K562 (cell line): Measurements from ENCODE around the gene PDGFA. TPM values are rescaled to one million over a fixed set of nuclear protein-coding genes. Genes with fewer than 3 reads are reported as not detected.

Source experiments
- CTBP1 ChIP-seq: fragments of 450-650 bp; IDR thresholded peaks from 2 replicates; pipeline ENCODE4 v1.6.1; 2016; ENCODE audit warnings: borderline replicate concordance
- HLTF ChIP-seq: fragments of 450-650 bp; IDR thresholded peaks from 2 replicates; pipeline ENCODE4 v1.6.1; 2016
- NFATC3 ChIP-seq: fragments of 450-650 bp; IDR thresholded peaks from 2 replicates; pipeline ENCODE4 v1.6.1; 2017; ENCODE audit warnings: mild to moderate bottlenecking
- PRPF4 ChIP-seq: fragments of 200-400 bp; formaldehyde crosslinking; IDR thresholded peaks from one replicate; pipeline ENCODE4 v1.6.1; 2017; ENCODE audit warnings: low read length, low read depth, mild to moderate bottlenecking; ENCODE audit not compliant: insufficient read depth, poor library complexity, severe bottlenecking
- RFX1 ChIP-seq: fragments of 450-650 bp; IDR thresholded peaks from 2 replicates; pipeline ENCODE4 v1.6.1; 2016; ENCODE audit warnings: mild to moderate bottlenecking, moderate library complexity
- SP1 ChIP-seq: sonication (generic); formaldehyde crosslinking; IDR thresholded peaks from 2 replicates; pipeline ENCODE4 v1.8.1; 2022; ENCODE audit warnings: mild to moderate bottlenecking, missing genetic modification reagents
- ZC3H8 ChIP-seq: fragments of 450-650 bp; IDR thresholded peaks from 2 replicates; pipeline ENCODE4 v1.6.1; 2017
- ZFP30 ChIP-seq: fragments of 250-450 bp; sonication (Bioruptor Pico); IDR thresholded peaks from 2 replicates; pipeline ENCODE4 v1.8.0; 2022; ENCODE audit warnings: moderate library complexity, mild to moderate bottlenecking, inconsistent platforms, borderline replicate concordance
- polyA plus RNA-seq, 8 experiments: library from polyadenylated mRNA; depleted of rRNA in 4 of 8; stranded (reverse) in 5 of 8; unstranded in 3 of 8; fragments of >200 nt; fragmentation: Nextera tagmentation in 2 of 8; fragmentation: Illumina TruSeq in 1 of 8; extraction: Ambion mirVana in 2 of 8; extraction: Trizol in 1 of 8; gene quantifications; 2 replicates each; pipeline versions ENCODE4 v1.2.1 to v1.2.3, GENCODE V29; 2011 to 2014; ENCODE audit warnings: inconsistent platforms in 1 of 8, missing spikeins in 1 of 8
- total RNA-seq, 7 experiments: library from RNA; depleted of rRNA in 6 of 7; stranded (reverse); fragments of >200 nt in 6 of 7; fragmentation: Illumina TruSeq in 2 of 7; extraction: Trizol in 2 of 7; gene quantifications; 2 replicates each; pipeline versions ENCODE4 v1.2.1 to v1.2.3, GENCODE V29; 2011 to 2021; ENCODE audit warnings: low replicate concordance in 1 of 7
- TF ChIP-seq, protein P1 (sequence below), 2 experiments: fragments of 450-650 bp; IDR thresholded peaks; 2 replicates each; pipeline ENCODE4 v1.6.1; 2016; ENCODE audit warnings: mild to moderate bottlenecking in 2 of 2, borderline replicate concordance in 1 of 2, low read depth in 1 of 2, moderate library complexity in 1 of 2
- TF ChIP-seq, protein P2 (sequence below): sonication (generic); IDR thresholded peaks from 2 replicates; pipeline ENCODE4 v1.6.1; 2016
- TF ChIP-seq, protein P3 (sequence below): sonication (generic); formaldehyde crosslinking; IDR thresholded peaks from 2 replicates; pipeline ENCODE4 v1.8.1; 2022; ENCODE audit warnings: missing genetic modification reagents
- TF ChIP-seq, protein P4 (sequence below): fragments of 250-450 bp; sonication (Bioruptor Pico); IDR thresholded peaks from 2 replicates; pipeline ENCODE4 v1.8.0; 2021; ENCODE audit warnings: borderline replicate concordance, mild to moderate bottlenecking, moderate library complexity; ENCODE audit not compliant: poor library complexity, severe bottlenecking
- TF ChIP-seq, protein P5 (sequence below): fragments of 250-450 bp; sonication (Bioruptor Pico); IDR thresholded peaks from 2 replicates; pipeline ENCODE4 v1.5.0; 2021; ENCODE audit warnings: mild to moderate bottlenecking, moderate library complexity

Gene PDGFA
- total and polyA plus RNA-seq, 9 of the 15 experiments (the other 6 are each of a cell fraction or from before 2014, with no cell fraction given), result 2.5 to 10.2 (median 4.6) TPM

DNA sequence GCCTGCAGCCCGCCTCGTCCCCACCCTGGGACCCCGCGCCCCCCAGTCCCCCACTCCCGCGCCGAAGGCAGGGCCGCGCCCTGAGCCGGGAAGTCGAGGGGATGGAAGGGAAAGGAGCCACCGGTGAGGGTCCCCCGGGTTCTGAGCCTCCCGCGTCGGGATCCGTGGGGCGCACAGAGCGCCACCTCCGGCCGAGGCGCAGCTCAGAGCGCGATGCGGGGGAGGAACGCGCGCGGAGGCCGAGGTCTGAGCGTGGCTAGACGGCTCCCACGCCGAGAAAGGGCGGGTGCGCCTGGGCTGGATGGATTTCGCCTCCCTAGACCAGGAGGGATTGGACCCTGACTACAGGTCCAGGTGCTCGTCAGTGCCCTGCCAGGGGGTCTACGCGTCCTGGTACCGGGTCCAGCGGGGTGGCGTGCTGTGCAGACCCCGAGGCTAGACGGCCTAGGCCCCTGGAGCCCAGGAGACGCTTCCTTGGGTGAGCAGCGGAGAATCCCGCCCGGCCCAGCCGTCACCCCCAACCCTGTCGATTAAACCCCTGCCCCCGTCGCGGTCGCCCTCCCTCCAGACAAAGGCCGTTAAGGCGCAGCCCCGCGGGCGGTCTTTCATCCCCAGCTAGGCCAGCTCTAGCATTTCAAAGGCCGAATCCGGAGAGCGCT is 986 bp upstream of the PDGFA start (continued):
- TF ChIP-seq, protein P1, sequence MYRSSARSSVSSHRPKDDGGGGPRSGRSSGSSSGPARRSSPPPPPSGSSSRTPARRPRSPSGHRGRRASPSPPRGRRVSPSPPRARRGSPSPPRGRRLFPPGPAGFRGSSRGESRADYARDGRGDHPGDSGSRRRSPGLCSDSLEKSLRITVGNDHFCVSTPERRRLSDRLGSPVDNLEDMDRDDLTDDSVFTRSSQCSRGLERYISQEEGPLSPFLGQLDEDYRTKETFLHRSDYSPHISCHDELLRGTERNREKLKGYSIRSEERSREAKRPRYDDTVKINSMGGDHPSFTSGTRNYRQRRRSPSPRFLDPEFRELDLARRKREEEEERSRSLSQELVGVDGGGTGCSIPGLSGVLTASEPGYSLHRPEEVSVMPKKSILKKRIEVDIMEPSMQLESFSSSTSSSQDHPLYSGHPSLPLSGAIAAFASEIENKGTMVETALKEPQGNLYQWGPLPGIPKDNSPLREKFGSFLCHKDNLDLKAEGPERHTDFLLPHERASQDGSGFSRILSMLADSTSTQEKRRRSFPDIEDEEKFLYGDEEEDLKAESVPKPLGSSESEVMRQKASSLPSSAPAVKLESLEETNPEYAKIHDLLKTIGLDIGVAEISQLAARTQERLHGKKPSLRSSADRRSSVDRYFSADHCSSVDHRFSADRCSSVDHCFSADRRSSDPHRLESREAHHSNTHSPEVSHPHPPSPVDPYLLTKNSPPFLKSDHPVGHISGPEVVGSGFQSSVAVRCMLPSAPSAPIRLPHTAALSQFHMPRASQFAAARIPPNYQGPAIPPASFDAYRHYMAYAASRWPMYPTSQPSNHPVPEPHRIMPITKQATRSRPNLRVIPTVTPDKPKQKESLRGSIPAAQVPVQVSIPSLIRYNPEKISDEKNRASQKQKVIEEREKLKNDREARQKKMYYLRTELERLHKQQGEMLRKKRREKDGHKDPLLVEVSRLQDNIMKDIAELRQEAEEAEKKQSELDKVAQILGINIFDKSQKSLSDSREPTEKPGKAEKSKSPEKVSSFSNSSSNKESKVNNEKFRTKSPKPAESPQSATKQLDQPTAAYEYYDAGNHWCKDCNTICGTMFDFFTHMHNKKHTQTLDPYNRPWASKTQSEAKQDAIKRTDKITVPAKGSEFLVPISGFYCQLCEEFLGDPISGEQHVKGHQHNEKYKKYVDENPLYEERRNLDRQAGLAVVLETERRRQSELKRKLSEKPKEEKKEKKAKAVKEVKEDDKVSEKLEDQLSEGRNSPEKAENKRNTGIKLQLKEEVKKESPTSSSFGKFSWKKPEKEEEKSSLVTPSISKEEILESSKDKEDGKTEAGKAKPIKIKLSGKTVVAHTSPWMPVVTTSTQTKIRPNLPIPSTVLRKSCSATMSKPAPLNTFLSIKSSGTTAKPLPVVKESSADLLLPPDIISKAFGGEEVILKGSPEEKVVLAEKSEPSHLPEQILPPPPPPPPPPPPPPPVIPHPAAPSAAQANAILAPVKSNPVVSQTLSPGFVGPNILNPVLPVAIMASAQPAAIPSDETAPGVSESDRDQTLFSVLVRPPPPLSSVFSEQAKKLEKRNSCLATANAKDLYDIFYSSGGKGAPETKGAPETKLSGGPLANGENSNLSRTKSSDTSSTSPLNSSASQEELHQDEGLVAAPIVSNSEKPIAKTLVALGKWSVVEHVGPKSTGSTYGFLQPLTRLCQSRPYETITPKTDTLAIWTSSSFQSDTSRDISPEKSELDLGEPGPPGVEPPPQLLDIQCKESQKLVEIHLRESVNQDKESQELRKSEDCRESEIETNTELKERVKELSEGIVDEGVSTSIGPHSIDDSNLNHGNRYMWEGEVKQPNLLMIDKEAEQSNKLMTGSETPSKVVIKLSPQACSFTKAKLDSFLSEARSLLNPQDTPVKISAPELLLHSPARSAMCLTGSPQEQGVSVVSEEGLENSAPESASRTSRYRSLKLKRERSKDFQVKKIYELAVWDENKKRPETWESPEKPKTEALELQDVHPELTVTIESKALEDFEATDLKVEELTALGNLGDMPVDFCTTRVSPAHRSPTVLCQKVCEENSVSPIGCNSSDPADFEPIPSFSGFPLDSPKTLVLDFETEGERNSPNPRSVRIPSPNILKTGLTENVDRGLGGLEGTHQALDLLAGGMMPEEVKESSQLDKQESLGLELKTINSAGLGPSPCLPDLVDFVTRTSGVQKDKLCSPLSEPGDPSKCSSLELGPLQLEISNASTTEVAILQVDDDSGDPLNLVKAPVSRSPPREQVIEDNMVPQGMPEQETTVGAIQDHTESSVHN (IDR thresholded peaks at IDR 0.05; ENCODE audit: borderline replicate concordance in 1 of 2, low read depth in 1 of 2), result no peak
- TF ChIP-seq ZFP30 (CRISPR knock-in tag) (no peak), NFATC3 (no peak), SP1 (CRISPR knock-in tag) (no peak), ZC3H8 (no peak), CTBP1 (no peak; the same call in 1 of the 2 replicates), RFX1 (no peak), PRPF4 (no peak), HLTF (no peak)
- TF ChIP-seq, protein P2, sequence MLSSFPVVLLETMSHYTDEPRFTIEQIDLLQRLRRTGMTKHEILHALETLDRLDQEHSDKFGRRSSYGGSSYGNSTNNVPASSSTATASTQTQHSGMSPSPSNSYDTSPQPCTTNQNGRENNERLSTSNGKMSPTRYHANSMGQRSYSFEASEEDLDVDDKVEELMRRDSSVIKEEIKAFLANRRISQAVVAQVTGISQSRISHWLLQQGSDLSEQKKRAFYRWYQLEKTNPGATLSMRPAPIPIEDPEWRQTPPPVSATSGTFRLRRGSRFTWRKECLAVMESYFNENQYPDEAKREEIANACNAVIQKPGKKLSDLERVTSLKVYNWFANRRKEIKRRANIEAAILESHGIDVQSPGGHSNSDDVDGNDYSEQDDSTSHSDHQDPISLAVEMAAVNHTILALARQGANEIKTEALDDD, result no peak
- TF ChIP-seq, protein P3, sequence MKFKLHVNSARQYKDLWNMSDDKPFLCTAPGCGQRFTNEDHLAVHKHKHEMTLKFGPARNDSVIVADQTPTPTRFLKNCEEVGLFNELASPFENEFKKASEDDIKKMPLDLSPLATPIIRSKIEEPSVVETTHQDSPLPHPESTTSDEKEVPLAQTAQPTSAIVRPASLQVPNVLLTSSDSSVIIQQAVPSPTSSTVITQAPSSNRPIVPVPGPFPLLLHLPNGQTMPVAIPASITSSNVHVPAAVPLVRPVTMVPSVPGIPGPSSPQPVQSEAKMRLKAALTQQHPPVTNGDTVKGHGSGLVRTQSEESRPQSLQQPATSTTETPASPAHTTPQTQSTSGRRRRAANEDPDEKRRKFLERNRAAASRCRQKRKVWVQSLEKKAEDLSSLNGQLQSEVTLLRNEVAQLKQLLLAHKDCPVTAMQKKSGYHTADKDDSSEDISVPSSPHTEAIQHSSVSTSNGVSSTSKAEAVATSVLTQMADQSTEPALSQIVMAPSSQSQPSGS, result no peak
- TF ChIP-seq, protein P4, sequence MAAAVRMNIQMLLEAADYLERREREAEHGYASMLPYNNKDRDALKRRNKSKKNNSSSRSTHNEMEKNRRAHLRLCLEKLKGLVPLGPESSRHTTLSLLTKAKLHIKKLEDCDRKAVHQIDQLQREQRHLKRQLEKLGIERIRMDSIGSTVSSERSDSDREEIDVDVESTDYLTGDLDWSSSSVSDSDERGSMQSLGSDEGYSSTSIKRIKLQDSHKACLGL, result no peak
- TF ChIP-seq, protein P5, sequence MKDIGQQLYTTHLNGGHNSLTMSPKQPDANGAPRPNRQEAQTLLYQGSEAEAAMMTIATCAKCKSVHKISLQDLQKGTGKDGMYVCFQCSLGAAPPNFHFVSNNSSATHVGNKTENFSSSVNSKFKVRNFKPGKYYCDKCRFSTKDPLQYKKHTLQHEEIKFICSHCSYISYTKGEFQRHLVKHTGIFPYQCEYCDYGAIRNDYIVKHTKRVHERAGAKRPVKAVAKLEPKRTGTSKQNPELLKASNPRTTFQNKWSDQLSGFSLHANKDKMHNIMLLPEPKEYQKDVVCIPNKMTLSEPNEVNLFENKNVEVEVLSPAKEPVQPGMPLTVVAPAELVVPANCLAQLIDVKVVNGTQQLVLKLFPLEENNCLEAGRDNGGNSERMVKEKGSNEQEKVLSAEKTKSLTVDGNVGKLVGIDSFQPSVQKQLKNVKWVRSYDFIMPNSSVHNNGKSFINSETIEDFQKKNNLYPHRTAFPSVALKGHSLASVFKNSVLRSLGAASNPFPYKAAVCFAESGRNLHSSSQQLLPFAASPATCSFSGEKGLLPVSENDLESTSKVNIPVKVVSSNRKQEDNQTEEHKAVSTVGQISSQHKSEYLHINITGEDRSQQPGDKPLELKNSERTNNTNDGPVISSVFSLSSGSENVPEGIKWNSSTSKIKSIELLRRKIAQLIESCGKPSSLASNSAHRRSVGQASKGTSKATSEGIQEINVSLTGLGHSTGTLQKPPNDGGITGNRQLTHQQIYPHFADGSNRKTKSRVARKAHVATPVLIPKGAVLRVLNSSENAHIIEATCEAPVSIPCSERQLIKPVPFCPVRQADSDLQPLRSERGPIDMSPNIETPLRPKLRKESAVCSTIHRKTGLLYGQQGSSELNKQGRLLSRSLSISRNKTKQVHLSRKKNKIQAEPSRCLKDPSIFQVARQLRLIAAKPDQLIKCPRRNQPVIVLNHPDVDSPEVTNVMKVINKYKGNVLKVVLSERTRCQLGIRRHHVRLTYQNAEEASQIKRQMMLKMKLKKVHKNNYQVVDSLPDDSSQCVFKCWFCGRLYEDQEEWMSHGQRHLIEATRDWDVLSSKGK (CRISPR knock-in tag), result no peak
